Measurements from ENCODE around the gene C6orf15. TPM values are rescaled to one million over a fixed set of nuclear protein-coding genes. Genes with fewer than 3 reads are reported as not detected.

The C6orf15 gene
- total RNA-seq (2021; ENCODE audit: unreplicated experiment) = not detected
- polyA plus RNA-seq (2012; ENCODE audit: insufficient read length) = not detected
- not detected for Bru-seq, nascent RNA
- BruChase-seq, experiment 1, labeled RNA remaining after a 2-hour chase = not detected
- not detected for BruChase-seq, experiment 2, labeled RNA remaining after a 6-hour chase
- long read RNA-seq = 0 reads

DNA sequence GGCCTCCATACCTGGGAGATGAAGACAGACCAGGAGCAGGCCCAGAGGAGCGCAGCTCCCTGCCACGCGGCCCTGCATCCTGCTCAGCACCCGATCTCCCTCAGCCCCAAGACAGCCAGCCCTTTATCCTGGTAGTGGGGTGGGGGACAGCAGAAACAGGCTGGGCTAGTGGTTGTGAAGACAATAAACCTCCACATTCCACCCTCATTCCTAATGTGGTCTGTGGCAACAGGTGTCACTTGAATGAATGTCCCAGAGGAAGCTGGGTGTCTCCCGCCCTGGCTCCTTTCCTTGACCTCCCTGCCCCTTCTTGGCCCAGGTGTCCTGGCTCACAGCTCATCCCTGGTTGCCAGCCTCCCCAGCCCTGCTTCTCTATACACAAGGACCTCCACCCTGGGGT, at the start of gene C6orf15:
C6orf15 (minus strand) TSS at position 98 of the 400 bp plus-strand sequence; CDS start at position 78, 20 bp downstream.
- BruUV-seq (replicated peaks) = no TSS peak
- H3K4me1 ChIP-seq (ENCODE audit: control insufficient read depth, insufficient read depth, low read length) = peaks cover 20% of the 10 kb centered on the region
- in situ Hi-C loops (cut with HindIII; ENCODE audit: low pct_unique_long_range_greater_than_20kb, low sequenced_read_pairs) = no loop called here

DNA sequence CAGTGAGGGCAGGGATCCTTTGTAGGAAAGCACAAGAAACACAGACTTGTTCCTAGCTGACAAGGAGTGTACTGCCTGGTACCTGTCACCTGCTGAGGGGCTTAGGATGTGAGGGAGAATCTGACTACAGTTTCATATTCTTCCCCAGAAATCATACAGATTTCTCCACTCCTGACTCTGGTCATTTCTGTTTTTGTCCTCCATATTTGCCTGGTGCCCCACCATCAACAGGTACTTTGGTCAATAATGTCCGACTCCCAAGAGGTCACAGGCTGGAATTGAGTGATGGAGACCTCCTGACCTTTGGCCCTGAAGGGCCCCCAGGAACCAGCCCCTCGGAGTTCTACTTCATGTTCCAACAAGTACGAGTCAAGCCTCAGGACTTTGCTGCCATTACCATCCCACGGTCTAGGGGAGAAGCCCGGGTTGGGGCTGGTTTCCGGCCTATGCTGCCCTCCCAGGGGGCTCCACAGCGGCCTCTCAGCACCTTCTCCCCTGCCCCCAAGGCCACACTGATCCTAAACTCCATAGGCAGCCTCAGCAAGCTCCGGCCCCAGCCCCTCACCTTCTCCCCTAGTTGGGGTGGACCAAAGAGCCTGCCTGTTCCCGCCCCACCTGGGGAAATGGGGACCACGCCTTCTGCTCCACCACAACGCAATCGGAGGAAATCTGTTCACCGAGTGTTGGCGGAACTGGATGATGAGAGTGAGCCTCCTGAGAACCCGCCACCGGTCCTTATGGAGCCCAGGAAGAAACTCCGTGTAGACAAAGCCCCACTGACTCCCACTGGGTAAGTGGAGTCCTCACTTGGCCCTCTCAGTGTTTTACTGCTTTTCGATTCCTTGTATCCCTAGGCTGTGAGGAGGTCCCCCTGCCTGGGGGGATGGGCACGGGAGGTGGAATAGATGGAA, 49.1 kb upstream of the C6orf15 start:
- no peaks in the 10 kb centered on the region for H3K9me3 ChIP-seq (ENCODE audit: control insufficient read depth, insufficient read depth, low read depth, low read length)
- POLR2A ChIA-PET = no interaction called here
- intact Hi-C loops (cut with micrococcal nuclease; ENCODE audit: unreplicated experiment) = no loop called here
- no peak overlapping the region for H3K27ac ChIP-seq (ENCODE audit: low read length)
- no peaks in the 10 kb centered on the region for H3K27me3 ChIP-seq (ENCODE audit: control insufficient read depth, insufficient read depth, low read length)
- H3K4me3 ChIP-seq (ENCODE audit: low read depth in 2 of 2, low read length in 2 of 2) = no peak overlapping the region
- in situ Hi-C loops (cut with HindIII; ENCODE audit: low pct_unique_long_range_greater_than_20kb, low sequenced_read_pairs) = no loop called here
- no peak for DNase-seq (ENCODE audit: low read depth, low spot score)
- ATAC-seq = no peak
- H3K4me1 ChIP-seq (ENCODE audit: control insufficient read depth, insufficient read depth, low read length) = peaks cover 13% of the 10 kb centered on the region
- TF ChIP-seq TCF7L2 (IDR thresholded peaks at IDR 0.05; ENCODE audit: low read depth, low read length) = no peak
- no peak for TF ChIP-seq SIN3A (IDR thresholded peaks at IDR 0.05; ENCODE audit: borderline replicate concordance, insufficient read depth, low read depth, low read length)
- TF ChIP-seq POLR2AphosphoS5 (IDR thresholded peaks at IDR 0.05; ENCODE audit: low read depth, low read length) = no peak
- TF ChIP-seq, protein P1, sequence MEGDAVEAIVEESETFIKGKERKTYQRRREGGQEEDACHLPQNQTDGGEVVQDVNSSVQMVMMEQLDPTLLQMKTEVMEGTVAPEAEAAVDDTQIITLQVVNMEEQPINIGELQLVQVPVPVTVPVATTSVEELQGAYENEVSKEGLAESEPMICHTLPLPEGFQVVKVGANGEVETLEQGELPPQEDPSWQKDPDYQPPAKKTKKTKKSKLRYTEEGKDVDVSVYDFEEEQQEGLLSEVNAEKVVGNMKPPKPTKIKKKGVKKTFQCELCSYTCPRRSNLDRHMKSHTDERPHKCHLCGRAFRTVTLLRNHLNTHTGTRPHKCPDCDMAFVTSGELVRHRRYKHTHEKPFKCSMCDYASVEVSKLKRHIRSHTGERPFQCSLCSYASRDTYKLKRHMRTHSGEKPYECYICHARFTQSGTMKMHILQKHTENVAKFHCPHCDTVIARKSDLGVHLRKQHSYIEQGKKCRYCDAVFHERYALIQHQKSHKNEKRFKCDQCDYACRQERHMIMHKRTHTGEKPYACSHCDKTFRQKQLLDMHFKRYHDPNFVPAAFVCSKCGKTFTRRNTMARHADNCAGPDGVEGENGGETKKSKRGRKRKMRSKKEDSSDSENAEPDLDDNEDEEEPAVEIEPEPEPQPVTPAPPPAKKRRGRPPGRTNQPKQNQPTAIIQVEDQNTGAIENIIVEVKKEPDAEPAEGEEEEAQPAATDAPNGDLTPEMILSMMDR (IDR thresholded peaks at IDR 0.05) = no peak
- TF ChIP-seq, protein P2, sequence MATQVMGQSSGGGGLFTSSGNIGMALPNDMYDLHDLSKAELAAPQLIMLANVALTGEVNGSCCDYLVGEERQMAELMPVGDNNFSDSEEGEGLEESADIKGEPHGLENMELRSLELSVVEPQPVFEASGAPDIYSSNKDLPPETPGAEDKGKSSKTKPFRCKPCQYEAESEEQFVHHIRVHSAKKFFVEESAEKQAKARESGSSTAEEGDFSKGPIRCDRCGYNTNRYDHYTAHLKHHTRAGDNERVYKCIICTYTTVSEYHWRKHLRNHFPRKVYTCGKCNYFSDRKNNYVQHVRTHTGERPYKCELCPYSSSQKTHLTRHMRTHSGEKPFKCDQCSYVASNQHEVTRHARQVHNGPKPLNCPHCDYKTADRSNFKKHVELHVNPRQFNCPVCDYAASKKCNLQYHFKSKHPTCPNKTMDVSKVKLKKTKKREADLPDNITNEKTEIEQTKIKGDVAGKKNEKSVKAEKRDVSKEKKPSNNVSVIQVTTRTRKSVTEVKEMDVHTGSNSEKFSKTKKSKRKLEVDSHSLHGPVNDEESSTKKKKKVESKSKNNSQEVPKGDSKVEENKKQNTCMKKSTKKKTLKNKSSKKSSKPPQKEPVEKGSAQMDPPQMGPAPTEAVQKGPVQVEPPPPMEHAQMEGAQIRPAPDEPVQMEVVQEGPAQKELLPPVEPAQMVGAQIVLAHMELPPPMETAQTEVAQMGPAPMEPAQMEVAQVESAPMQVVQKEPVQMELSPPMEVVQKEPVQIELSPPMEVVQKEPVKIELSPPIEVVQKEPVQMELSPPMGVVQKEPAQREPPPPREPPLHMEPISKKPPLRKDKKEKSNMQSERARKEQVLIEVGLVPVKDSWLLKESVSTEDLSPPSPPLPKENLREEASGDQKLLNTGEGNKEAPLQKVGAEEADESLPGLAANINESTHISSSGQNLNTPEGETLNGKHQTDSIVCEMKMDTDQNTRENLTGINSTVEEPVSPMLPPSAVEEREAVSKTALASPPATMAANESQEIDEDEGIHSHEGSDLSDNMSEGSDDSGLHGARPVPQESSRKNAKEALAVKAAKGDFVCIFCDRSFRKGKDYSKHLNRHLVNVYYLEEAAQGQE (IDR thresholded peaks at IDR 0.05; ENCODE audit: insufficient read depth in 1 of 2, low read depth in 2 of 2, low read length in 1 of 2) = no peak
- BruUV-seq (replicated peaks) = no TSS peak
- peaks cover 2% of the 10 kb centered on the region; the same call in 1 of the 2 replicates for H3K36me3 ChIP-seq (ENCODE audit: control insufficient read depth, insufficient read depth, low read length)
- CTCF ChIA-PET = no interaction called here

More for the DNA sequence above, at the start of gene C6orf15:
- CTCF ChIA-PET = no interaction called here
- Histone ChIP-seq H3K27me3 (ENCODE audit: control insufficient read depth, insufficient read depth, low read length) (no peaks in the 10 kb centered on the region; the same call in 1 of the 2 replicates), H3K27ac (ENCODE audit: low read length) (no peak within 1 kb of the TSS), H3K36me3 (ENCODE audit: control insufficient read depth, insufficient read depth, low read length) (no peaks in the 10 kb centered on the region), H3K4me3 (ENCODE audit: low read depth in 2 of 2, low read length in 2 of 2) (no peak within 1 kb of the TSS), H3K9me3 (ENCODE audit: control insufficient read depth, insufficient read depth, low read depth, low read length) (no peaks in the 10 kb centered on the region)
- POLR2A ChIA-PET = no interaction called here
- no peak for ATAC-seq
- intact Hi-C loops (cut with micrococcal nuclease; ENCODE audit: unreplicated experiment) = no loop called here
- TF ChIP-seq TCF7L2 (IDR thresholded peaks at IDR 0.05; ENCODE audit: low read depth, low read length) = no peak
- no peak for TF ChIP-seq POLR2AphosphoS5 (IDR thresholded peaks at IDR 0.05; ENCODE audit: low read depth, low read length)
- TF ChIP-seq SIN3A (IDR thresholded peaks at IDR 0.05; ENCODE audit: borderline replicate concordance, insufficient read depth, low read depth, low read length) = no peak
- TF ChIP-seq, protein P1 (IDR thresholded peaks at IDR 0.05) = no peak
- TF ChIP-seq, protein P2 (IDR thresholded peaks at IDR 0.05; ENCODE audit: insufficient read depth in 1 of 2, low read depth in 2 of 2, low read length in 1 of 2) = no peak
- no peak for DNase-seq (ENCODE audit: low read depth, low spot score)
